BE2C (cell line): ENCODE measurements around the gene CST9L.

ENCODE experiments used
- DNase-seq: peaks from one replicate; pipeline ENCODE4 v3.0.0-alpha.2; 2020
- H3K27me3 ChIP-seq: fragments of 250-450 bp; sonication (Bioruptor Pico); 2 replicates; pipeline ENCODE4 v1.5.1; 2020; ENCODE audit warnings: mild to moderate bottlenecking
- H3K36me3 ChIP-seq: fragments of 250-450 bp; sonication (Bioruptor Pico); 2 replicates; pipeline ENCODE4 v1.5.1; 2020; ENCODE audit warnings: mild to moderate bottlenecking
- H3K4me1 ChIP-seq: fragments of 250-450 bp; sonication (Bioruptor Pico); 2 replicates; pipeline ENCODE4 v1.5.1; 2020
- H3K4me3 ChIP-seq: 2 replicates; pipeline ENCODE4 v1.5.1; 2011; ENCODE audit warnings: low read depth, low read length
- H3K9me3 ChIP-seq: fragments of 250-450 bp; sonication (Bioruptor Pico); 2 replicates; pipeline ENCODE4 v1.5.1; 2020
- TF ChIP-seq, protein P1 (sequence below): IDR thresholded peaks from 2 replicates; pipeline ENCODE4 v1.5.1; 2012; ENCODE audit warnings: mild to moderate bottlenecking, low read depth, low read length

Gene CST9L

DNA sequence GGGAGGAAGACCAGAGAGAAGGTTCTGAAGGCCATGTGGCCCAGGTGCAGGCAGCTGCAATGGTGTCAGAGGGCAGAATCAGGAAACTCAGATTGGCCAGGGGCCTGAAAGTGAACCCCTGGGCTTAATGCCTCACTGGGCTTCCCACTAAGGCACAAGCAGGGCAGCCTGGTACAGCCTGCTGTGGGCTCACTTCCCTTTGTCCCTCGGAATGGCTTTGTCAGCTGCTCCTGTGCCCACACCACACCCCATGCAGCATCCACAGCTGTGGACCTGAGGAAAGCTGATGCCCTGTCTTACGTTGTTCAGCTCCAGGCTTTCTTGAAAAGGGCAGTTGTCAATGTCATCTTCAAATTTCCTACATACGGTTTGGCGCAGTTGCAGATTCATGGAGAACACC lies 35.0 kb upstream of the CST9L start:
- no peak for DNase-seq

DNA sequence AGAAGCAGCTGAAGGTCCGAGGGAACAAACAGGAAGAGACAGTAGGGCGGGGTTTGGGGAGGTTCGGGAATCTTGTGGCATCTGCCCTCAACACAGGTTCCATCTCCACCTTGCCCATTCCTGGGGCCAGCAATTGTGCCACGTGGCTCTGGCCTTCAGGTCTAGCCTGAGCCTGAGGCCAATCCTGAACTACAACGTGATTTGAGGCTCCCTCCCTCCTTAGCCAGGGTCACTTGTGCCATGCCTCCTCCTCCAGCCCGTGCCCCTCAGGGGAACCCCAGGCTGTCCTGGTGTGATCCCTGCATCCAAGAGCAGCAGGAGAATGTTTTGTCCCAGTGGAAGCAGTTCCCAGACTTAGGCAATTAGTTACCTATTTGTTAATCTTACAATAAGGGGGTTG lies 34.4 kb upstream of the CST9L start:
- no peaks in the 10 kb centered on the region for H3K27me3 ChIP-seq
- no peak overlapping the region for H3K4me3 ChIP-seq
- no peak for DNase-seq
- H3K4me1 ChIP-seq, result no peaks in the 10 kb centered on the region
- TF ChIP-seq, protein P1, sequence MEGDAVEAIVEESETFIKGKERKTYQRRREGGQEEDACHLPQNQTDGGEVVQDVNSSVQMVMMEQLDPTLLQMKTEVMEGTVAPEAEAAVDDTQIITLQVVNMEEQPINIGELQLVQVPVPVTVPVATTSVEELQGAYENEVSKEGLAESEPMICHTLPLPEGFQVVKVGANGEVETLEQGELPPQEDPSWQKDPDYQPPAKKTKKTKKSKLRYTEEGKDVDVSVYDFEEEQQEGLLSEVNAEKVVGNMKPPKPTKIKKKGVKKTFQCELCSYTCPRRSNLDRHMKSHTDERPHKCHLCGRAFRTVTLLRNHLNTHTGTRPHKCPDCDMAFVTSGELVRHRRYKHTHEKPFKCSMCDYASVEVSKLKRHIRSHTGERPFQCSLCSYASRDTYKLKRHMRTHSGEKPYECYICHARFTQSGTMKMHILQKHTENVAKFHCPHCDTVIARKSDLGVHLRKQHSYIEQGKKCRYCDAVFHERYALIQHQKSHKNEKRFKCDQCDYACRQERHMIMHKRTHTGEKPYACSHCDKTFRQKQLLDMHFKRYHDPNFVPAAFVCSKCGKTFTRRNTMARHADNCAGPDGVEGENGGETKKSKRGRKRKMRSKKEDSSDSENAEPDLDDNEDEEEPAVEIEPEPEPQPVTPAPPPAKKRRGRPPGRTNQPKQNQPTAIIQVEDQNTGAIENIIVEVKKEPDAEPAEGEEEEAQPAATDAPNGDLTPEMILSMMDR, result no peak
- no peaks in the 10 kb centered on the region for H3K36me3 ChIP-seq
- H3K9me3 ChIP-seq, result no peaks in the 10 kb centered on the region

More for the DNA sequence above, 35.0 kb upstream of the CST9L start:
- Histone ChIP-seq H3K36me3 (no peaks in the 10 kb centered on the region), H3K4me3 (no peak overlapping the region), H3K4me1 (no peaks in the 10 kb centered on the region), H3K9me3 (no peaks in the 10 kb centered on the region), H3K27me3 (no peaks in the 10 kb centered on the region)
- TF ChIP-seq, protein P1, result no peak

GRCh38 chr20:23602241-23602640 lies 34.0 kb upstream of the CST9L start:
- Histone ChIP-seq H3K27me3 (no peaks in the 10 kb centered on the region), H3K9me3 (no peaks in the 10 kb centered on the region), H3K4me1 (no peaks in the 10 kb centered on the region), H3K36me3 (no peaks in the 10 kb centered on the region), H3K4me3 (no peak overlapping the region)
- TF ChIP-seq, protein P1, result no peak
- no peak for DNase-seq

GRCh38 chr20:23601715-23602114 lies 33.4 kb upstream of the CST9L start:
- Histone ChIP-seq H3K4me3 (no peak overlapping the region), H3K27me3 (no peaks in the 10 kb centered on the region), H3K36me3 (no peaks in the 10 kb centered on the region), H3K9me3 (no peaks in the 10 kb centered on the region), H3K4me1 (no peaks in the 10 kb centered on the region)
- TF ChIP-seq, protein P1, result no peak
- no peak for DNase-seq

DNA sequence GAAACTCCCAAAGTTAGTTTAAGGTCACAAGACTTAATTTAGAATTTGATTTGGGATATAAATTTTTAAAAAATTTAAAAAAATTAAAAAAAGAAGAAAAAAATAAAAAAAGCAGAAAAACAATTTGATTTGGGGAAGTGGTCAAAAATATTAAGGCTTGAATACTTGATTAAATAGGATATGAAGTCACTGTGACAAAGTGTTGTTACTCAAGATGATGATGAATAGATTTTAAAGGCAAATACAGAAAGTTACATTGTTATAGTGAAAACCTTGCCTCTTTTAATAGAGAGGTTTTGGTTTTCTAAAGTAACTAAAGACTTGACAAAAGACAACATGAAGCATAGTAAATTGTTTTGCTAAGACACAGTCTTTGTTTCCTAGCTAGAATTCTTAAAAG lies 30.2 kb upstream of the CST9L start:
- Histone ChIP-seq H3K9me3 (no peaks in the 10 kb centered on the region), H3K4me3 (no peak overlapping the region), H3K36me3 (no peaks in the 10 kb centered on the region), H3K4me1 (no peaks in the 10 kb centered on the region), H3K27me3 (no peaks in the 10 kb centered on the region; the same call in 1 of the 2 replicates)
- TF ChIP-seq, protein P1, result no peak
- no peak for DNase-seq

GRCh38 chr20:23596579-23597250 lies 28.4 kb upstream of the CST9L start:
- H3K27me3 ChIP-seq, result no peaks in the 10 kb centered on the region; the same call in 1 of the 2 replicates
- no peaks in the 10 kb centered on the region for H3K9me3 ChIP-seq
- DNase-seq, result no peak
- no peak overlapping the region for H3K4me3 ChIP-seq
- TF ChIP-seq, protein P1, result no peak
- H3K36me3 ChIP-seq, result no peaks in the 10 kb centered on the region
- H3K4me1 ChIP-seq, result no peaks in the 10 kb centered on the region
